GM19043 (cell line): ENCODE data around the gene SACS.
"Not testable (repeated sequence)": the region's sequence is repeated elsewhere in the genome, so short reads cannot be mapped to it uniquely, and the experiment has no call there.

Experiments used
- ATAC-seq: cut with Tn5 transposase; IDR thresholded peaks from one replicate; pipeline ENCODE4 v1.9.1; 2021; ENCODE audit warnings: low read depth; ENCODE audit not compliant: unreplicated experiment

The SACS gene

DNA sequence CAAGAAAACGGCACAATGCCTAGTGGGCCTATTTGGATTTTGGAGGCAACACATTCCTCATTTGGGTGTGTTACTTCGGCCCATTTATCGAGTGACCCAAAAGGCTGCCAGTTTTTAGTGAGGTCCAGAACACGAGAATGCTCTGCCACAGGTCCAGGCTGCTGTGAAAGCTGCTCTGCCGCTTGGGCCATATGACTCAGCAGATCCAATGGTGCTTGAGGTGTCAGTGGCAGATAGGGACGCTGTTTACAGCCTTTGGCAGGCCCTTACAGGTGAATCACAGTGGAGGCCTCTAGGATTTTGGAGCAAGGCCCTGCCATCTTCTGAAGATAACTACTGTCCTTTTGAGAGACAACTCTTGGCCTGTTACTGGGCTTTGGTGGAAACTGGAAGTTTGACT is 118.7 kb downstream of the SACS start:
- not testable (repeated sequence) for ATAC-seq

DNA sequence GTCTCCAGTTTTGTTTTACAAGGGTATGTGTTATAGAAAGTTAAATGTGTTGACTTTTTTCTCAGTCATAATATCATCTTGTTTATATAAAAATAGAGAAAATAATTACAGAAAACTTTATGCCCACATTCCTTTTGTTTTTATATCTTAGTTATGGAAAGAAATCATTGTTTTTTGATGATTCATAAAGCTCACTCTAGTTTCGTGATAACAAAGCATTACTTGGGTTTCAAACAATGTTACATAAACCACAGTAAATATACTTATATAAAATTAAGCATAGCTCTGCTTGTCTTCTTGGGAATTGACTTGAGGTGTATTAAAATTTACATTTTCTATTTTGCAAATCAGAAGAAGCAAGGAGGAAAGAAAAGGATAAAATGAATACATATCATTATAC is 140.9 kb downstream of the SACS start:
- ATAC-seq, result no peak

DNA sequence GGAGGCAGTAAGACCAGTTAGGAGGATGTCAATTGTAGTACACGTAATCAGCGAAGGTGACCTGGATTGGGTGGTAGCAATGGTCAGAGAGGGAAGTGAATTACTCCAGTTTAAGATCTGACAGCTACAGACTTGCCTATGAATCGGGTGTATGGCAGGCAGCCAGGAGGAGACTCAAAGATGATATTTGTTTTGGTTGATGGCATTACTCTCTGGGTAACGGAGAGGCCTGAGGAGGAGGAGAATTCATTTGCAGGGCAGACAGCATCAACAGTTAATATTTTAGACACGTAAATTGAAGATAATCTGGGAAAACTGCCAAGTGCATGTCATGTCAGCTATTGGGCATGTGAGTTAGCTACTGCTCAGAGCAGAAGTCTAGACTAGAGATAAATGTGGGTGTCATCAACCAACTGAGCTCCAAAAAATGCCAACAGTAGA is 143.6 kb downstream of the SACS start:
- no peak for ATAC-seq

DNA sequence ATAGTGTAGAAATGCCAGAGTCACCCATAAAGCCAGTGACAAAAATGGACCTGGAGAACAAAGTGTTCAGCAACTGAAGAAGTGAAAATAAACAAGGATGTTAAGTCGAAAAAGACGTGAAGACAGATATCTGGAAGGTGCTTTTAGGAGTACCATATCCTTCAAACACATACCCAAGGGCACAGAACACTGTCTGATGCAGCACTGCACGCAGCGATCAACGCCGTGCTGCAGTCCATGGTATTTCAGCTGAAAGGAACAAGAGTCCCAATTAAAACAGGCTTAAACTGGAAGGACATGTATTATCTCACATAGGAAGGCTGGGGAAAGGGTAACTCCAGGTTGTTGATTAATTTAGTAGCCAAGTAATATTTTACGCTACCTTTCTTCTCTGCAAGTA is 144.5 kb downstream of the SACS start:
- ATAC-seq, result no peak

DNA sequence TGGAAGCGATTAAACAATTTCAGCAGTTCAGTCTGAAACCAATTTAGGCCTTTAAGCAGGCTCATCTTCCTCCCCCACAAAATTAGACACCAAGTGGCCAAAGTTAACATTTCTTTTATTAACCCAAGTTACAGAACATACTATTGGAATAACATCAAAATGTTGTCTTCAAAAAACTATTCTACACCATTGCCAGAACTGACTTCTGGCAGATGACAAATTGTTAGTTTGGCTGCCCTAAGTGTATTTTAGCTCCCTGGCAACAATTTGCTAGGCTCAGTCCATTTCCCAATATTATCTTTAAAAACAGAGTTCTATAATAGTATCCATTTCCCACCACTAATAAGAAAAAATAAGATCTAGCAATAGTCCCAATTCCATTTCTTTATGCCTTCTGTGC is 144.9 kb downstream of the SACS start:
- ATAC-seq, result no peak

DNA sequence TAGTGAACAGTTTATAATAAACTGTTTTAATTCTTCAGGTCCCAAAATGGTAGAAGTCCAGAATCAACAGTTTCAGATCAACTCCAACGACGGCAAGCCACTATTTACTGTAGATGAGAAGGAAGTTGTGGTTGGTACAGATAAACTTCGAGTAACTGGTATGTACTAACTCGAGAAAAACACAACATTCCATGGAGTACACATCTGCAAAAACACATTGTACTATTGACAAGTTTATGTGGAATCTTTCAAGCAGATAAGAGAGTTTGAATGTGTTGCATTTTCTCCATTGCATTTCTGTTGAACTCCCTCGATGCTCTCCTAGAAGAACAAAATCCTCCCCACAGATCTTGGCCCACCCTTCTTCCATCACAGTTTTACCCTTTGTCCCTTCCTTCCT is 154.2 kb downstream of the SACS start:
- ATAC-seq, result no peak
